Activated T-cell treated with anti-CD3 and anti-CD28 coated beads, Interleukin-2, amount 50 U/mL, for 1 hour (primary cell): Measurements from ENCODE around the gene SNX24.
"Not testable (repeated sequence)": the region's sequence is repeated elsewhere in the genome, so short reads cannot be mapped to it uniquely, and the experiment has no call there.

Source experiments
- DNase-seq: peaks from one replicate; pipeline ENCODE4 v3.0.0-alpha.2; 2020

Gene SNX24, protein sequence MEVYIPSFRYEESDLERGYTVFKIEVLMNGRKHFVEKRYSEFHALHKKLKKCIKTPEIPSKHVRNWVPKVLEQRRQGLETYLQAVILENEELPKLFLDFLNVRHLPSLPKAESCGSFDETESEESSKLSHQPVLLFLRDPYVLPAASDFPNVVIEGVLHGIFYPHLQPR

DNA sequence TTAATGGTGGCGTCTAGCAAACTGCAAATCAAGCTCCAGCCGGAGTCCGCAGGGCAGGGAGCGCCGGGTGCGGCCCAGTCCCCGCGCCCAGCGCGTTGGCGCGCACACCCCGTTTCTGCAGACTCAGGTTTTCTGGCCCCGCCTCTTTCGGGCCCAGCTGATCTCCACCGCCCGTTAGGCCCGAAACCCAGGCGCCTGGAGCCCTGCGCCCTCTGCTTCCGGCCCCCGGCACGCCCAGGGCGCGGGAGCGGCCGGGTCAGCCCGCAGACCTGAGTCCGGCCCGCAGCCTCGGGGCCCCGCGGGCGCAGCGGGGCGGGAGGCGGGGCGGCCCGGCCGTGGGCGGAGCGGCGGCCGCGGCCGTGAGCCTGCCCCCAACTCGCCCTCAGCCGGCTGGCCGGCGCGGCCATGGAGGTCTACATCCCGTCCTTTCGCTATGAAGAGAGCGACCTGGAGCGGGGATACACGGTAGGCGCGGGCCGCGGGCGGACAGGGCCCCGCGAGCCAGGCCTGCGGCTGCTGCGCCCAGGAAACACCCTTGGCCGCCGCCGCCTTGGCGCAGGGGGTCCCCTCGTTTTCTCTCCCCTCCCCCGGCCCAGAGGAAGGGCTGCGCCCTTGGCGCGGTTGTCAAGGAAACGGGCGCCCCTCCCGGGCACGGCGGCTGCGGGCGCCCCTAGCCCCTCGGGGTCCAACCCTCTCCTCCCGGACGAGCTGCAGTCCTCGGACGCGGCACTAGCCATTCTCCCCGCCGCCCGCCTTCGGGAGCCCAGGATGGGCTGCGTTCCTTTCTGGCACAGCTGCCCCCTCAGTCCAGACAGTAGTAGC lies at the start of gene SNX24:
Gene SNX24, plus strand, starts transcription at position 385 of the 822 bp plus-strand sequence. Its CDS starts 21 bp downstream, at position 406.
- DNase-seq, result peak; percentile 75

DNA sequence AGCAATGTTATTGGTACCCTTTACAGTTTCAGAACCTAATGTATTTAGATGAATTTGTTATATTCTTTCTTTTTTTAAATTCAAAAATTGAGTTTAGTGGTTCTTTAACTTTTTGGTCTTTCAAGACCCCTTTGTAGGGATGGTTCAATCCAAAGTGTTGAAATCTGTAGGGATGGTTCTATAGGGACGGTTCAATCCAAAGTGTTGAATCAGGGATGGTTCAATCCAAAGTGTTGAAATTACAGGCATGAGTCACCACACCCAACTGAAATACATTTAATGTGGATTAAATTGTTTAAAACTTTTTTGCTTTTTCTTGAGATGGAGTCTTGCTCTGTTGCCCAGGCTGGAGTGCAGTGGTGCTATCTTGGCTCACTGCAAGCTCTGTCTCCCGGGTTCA lies 39.9 kb upstream of the SNX24 start:
- no peak for DNase-seq

DNA sequence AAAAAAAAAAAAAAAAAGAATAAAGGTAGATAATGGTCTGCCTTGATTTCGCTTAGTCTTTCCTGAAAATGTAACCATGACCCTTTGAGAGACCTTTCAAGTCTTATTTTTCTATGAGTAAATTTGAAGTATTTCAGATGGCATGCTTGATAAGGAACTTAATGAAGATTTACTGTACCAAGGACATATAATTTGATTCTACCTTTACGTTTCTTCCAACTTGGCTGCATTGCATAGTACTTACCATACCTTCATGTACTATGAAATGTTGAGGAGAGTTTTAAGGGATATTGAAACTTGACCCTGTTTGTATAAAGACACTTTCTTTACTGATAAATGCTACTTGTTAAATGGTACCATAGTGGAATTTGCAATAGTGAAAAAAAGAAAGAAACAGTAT lies 35.0 kb upstream of the SNX24 start:
- DNase-seq, result no peak

DNA sequence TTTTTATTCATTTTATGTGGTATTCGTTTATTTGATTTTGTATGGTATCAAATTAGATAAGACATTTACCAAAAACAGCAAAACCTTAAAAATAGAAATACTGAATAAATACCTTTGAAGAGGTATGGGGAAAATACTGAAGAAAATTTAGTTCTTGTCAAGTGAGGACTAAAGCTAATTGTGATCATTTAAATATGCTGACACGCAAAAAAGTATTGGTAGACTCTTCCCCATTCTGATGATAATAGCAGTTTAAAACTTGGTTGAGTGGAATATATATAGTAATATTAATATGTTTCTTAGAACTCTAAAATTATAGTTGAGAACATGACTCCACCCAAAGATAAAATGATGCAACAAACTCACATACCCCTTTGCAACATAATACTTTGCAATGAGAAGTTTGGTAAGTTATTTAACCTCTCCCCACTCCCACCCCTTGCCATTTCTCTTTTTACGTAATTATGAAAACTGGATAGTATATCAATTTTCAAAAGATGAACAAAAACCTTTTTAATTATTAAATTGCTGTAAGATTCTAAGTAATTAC lies 30.1 kb upstream of the SNX24 start:
- DNase-seq, result no peak

DNA sequence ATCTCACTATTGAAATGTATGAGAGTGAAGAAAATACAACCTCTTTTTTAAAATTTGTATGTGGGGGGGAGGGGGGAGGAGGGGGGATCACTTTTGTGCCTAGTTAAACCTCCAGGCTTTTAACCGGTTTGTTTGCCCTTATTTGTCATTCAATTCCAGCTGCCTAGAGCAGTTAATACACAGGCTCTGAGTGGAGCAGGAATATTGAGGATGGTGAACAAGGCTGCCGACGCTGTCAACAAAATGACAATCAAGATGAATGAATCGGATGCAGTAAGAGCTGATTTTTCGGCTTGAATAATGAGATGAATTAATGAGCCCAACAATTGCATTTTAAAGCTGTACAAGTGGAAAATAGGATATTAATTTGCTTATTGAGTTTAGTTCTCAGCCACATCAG lies 28.7 kb upstream of the SNX24 start:
- no peak for DNase-seq

DNA sequence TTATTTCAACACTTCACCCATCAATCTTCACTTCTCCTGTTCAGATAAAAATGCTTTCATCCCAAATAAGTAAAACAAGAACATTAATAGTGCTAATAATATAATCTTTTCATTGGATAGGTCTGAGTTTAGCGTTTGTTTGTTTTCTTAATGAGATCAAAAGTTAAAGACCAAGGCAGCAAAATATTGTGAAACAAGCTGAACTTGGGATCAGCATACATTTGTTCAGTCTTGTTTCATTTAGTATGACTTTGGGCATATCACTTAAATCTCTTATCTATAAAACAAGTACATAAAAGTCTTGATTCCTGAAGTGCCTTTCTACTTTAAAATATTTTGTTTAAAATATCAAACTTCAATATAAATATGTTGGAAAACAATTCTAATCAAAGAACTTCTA lies 13.4 kb upstream of the SNX24 start:
- no peak for DNase-seq

DNA sequence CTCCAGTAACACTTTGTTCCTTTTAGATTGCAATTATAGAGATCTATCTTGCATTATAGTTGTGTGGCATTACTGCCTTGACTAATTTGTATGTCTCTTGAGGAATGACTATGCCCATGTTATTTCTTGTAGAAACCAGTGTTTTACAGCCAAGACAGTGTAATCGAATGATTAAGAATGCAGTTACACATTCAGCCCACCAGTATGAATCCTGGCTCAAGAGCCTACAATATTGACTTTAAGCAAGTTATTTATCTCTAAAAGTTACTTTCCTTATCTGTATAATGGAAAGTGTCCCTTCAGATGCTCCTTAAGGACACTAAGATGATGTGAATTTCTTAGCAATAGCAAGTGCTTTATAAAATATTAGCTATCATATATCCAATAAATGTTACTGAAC lies 9.7 kb upstream of the SNX24 start:
- no peak for DNase-seq

DNA sequence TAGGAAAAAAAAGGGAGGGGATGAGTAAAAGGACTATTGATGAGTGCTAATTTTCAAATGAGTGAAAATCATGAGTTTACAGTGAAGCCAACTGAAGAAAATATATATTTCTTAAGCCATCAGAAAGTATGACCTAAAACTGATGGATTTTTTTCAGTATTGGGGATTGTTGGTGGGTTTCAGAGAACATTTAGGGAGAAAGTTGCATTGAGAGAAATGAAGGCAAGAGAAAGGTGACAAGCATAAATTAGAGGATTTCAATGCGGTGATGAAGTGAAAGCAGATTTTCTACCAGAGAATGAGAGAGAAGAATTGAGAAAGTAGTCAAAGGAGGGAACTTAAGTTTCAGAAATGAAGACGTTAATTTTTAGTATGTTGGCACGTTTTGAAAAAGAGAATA lies 8.5 kb upstream of the SNX24 start:
- DNase-seq, result no peak

DNA sequence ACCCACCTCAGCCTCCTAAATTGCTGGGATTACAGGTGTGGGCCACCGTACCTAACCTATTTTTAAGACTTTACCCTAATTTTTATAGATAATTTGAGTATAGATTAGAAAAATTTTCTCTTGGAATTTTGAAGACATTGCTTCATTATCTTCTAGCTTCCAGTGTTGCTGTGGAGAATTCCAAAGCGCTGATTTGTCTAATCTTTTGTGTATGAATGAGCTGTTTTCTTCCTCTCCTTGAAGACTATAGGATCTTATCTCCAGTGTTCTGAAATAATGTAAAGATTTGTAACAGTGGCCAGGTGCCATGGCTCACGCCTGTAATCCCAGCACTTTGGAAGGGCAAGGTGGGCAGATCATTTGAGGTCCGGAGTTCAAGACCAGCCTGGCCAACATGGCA lies 5.7 kb upstream of the SNX24 start:
- DNase-seq, result no peak

DNA sequence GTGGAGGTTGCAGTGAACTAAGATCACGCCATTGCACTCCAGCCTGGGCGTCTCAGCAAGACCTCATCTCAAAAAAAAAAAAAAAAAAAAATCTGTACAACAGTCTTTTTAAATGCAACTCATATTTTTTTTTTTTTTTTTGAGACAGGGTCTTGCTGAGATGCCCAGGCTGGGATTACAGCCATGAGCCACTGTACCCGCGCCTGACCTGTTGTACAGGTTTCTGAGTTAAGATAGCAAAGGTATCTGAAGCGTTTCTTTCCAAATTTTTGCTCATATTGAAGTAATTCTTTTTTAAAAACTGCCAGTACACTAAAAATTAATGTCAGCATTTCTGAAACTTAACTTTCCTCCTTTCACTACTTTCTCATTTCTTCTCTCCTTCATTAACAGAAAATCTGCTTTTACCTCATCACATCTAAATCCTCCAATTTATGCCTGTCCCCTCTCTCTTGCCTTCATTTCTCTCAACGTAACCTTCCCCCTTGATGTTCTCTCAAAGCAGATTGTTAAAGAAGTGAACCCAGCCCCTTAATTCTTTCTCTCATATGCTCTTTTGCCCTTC lies 3.3 kb upstream of the SNX24 start:
- DNase-seq, result no peak

DNA sequence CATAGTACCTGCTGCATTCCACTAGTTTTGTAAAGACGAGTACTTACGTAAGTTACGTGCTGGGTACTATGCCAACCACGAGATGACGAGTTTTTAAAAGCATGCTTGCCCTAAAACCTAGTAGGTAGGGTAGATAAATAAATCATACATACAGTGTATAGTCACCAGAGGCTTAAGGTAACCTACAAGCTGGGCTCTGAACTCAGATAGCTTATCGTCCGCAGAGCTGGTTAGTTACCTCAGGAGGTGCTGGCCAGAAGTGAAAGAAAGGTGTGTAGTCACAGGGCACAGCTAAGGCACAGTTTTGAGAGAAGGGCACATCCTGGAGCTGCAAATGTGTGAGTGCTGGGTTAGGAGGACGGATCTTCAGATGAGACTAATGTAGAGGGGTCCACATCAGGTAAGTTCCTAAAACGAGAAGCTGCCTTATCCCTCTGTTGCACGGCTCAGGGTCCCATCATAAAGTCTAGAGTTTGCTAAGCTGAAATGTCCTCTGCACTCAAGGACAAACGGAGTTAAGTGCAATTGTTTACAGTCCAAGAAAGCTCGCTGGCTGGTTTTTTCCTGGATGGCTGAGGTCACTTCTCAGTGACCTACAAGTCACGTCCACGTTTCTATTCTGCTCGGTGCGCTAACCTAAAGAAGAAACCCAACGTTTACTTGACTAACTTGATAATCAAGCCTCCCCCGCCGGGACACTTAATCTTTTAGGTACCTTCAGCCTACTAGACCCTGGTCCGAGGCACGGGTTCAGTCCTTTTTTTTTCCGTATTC lies 1.1 kb upstream of the SNX24 start:
- DNase-seq, result no peak

DNA sequence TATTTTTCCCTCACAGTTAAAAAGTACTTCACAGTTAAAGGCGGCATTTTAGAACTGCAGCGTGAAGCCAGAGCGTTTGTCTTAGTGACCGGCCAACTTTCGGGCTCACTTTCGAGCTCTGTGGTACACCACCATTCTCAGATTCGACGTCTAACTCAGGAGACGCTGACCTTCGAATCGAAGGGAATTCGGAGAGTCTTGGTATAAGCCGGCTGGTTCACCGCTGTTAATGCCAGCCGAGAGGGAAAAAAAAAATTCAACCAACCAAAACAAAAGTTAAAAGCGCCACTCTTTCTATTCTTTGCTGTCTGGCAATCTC lies 544 bp upstream of the SNX24 start:
- no peak for DNase-seq

DNA sequence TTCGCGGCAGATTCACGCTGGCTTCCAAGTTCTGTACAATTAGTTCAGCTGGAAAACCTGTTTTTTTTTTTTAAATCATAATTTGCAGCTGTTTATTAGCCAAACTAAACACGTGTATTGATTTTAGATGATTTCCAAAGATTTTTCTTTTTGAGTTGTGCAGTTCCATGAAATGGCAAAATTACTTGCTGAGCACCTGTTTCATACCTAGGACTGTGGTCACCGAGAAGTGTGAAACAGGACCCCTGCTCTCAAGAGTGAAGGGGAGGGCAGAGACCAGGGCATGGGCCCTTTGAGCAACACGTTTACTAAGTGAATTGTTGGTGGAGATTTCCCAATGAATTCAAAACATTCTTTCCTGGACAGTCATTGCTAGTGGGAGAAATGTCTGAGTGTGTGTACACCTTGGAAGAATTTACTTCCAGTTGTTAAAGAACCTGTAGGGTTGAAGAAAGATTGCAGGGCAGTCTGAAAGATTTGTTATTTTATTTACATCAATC lies 688 bp downstream of the SNX24 start:
- DNase-seq, result no peak

DNA sequence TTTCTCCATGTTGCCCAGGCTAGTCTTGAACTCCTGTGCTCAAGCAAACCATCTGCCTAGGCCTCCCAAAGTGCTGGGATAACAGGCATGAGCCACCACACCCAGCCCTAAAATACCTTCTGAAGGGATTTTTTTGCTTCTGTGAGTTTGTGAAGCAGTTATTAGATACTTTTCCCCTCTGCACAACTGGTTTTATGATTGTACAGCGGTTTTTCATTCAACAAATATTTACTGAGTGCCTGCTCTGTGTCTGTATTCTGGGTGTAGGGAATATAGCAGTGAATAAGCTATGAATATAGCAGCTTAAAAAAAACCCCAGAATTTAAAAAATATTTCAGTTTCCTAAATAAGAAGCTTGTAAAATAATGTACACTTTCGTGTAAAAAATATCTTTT lies 2.3 kb downstream of the SNX24 start:
- no peak for DNase-seq

DNA sequence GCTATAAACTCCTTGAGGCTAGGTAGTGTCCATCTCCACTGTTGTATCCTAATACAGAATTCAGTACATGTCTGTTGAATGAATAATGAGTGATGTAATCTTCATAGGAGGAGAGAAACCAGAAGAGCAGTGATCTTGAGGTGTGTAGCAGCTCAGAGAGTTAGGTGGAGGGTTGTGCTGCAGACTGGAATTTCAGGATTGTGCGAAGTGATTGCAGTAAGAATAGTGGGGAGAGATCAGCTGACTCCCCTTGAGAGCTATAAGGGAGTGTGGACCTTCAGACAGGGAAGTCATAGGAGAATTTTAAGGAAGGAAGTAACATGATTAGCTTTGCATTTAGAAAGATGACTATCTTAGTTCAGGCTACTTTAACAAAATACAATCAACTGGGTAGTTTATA lies 4.4 kb downstream of the SNX24 start:
- DNase-seq, result no peak

DNA sequence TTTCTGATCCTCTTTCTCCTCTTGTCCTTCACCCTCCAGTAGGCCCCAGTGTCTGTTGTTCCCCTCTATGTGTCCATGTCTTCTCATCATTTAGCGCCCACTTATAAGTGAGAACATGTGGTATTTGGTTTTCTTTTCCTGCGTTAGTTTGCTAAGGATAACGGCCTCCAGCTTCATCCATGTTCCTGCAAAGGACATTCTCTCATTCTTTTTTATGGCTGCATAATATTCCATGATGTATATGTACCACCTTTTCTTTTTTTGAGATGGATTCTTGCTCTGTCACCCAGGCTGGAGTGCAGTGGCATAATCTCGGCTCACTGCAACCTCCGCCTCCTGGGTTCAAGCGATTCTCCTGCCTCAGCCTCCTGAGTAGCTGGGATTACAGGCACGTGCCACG lies 12.1 kb downstream of the SNX24 start:
- not testable (repeated sequence) for DNase-seq

DNA sequence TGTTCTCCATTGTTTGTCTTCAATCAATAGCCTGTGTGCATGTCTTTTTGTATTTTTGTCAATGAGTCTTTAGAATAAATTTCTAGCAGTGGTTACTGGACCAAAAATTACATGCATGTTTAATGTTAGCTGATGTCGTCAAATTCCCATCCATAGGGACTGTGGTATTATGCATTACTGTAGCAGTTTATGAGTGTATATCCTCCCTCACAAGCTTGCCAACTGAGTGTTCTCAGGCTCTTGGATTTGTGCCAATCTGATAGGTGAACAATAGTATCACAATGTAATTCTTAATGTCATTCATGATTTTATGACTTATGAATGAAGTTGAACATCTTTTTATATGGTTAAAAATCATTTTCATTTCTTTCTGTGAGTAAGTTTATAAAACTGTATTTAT lies 13.0 kb downstream of the SNX24 start:
- no peak for DNase-seq

DNA sequence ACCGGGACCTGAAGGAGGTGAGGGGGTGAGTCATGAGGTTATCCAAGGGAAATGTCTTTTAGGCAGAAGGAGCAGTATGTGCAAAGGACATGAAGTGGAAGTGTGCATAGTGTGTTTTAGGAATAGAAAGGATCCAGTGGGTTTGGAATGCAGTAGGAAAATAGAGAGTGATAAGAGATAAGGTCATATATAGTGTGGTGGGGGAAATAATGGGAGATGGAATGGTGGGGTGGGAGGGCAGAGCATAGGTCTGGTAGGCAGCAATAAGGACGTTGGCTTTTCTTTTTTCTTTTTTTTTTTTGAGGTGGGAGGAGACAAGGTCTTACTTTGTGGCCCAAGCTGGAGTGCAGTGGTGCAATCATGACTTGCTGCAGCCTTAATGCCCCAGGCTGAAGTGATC lies 17.8 kb downstream of the SNX24 start:
- no peak for DNase-seq

DNA sequence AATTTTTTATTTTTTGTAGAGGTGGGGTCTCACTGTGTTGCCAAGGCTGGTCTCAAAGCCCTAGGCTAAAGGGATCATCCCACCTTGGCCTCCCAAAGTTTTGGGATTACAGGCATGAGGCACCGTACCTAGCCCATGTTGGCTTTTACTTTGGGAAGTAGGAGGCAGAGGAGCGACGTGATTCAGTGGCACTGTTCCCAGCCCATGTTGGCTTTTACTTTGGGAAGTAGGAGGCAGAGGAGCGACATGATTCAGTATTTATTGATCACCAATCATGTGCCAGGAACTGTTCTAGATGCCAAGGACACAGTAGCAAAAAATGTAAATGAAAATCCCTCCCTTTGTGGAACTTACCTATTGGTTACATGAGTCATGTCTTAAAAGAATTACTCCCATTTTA lies 18.3 kb downstream of the SNX24 start:
- DNase-seq, result no peak

DNA sequence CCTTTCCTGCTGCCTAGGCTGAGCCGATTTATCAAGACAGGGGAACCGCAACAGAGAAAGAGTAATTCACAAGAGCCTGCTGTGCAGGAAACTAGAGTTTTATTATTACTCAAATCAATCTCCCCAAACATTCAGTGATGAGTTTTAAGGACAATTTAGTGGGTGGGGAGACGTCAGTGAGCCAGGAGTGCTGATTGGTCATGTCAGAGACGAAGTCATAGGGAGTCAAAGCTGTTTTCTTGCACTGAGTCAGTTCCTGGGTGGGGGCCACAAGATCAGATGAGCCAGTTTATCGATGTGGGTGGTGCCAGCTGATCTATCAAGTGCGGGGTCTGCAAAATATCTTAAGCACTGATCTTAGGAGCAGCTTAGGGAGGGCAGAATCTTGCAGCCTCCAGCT lies 19.0 kb downstream of the SNX24 start:
- DNase-seq, result no peak

DNA sequence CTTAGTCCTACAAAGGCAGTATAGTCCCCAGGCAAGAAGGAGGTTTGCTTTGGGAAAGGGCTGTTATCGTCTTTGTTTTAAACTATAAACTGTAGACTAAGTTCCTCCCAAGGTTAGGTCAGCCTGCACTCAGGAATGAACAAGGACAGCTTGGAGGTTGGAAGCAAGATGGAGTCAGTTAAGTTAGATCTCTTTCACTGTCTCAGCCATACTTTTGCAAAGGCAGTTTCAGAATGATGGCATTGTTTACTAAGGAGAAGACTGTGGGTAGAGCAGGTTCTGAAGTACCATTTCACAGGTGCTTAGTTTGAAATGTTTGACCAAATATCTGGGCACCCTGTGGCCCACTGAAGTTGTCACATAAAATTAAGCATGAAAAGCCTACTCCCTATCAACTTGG lies 19.4 kb downstream of the SNX24 start:
- DNase-seq, result no peak

DNA sequence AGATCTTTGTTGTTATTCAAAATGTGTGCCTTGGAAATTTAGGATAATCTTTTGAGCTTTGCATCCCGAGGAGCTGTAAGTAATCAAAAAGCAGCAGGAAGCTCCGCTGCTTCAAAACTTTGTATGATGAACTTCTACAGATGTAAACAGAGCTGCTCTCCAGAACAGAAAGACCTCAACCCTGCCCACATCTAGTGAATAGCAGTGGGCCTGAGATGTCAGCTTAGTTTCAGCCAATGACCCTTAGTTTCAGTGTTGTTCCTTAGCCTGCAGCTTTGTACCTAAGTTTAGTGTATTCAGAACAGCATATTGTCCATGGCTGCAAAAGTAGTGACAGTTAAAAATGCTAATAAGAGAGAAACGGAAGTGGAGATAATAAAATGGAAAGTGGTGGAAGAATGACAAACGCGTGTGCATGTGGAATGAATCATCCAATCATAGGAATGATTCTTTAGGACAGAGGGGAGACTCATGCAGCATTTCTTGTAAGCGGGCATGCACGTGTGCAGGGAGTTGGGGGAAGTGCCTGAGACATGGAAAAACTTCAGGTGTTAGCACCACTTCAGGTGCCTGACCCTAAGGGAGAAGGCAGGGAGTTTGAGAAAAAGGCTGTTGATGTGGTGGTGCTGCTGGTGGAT lies 24.9 kb downstream of the SNX24 start:
- no peak for DNase-seq

DNA sequence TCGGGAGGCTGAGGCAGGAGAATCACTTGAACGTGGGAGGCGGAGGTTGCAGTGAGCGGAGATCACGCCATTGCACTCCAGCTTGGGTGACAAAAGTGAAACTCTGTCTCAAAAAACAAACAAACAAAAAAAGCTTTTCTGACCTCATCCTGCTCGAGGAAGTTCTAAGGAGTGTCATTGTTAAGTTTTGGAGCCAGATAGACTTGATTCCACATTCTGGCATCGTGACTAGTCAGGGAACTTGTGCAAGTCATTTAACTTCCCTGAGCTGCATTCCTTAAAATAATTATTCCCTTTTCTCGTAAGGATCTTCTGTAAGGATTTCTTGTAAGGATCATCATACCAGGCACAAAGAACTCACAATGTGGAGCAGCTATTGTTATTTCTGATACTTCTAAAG lies 26.2 kb downstream of the SNX24 start:
- DNase-seq, result no peak
